Ishikawa (cell line): ENCODE data around the gene CDRT15.

Source experiments
- CEBPB ChIP-seq: IDR thresholded peaks from 2 replicates; pipeline ENCODE4 v1.6.1; 2012
- CREB1 ChIP-seq: IDR thresholded peaks from 2 replicates; pipeline ENCODE4 v1.6.1; 2012; ENCODE audit warnings: low read depth
- EGR1 ChIP-seq: IDR thresholded peaks from 2 replicates; pipeline ENCODE4 v1.6.1; 2012
- EP300 ChIP-seq: IDR thresholded peaks from 2 replicates; pipeline ENCODE4 v1.6.1; 2012; ENCODE audit warnings: borderline replicate concordance
- FOXM1 ChIP-seq: IDR thresholded peaks from 2 replicates; pipeline ENCODE4 v1.6.1; 2012; ENCODE audit warnings: low read depth, borderline replicate concordance
- MAX ChIP-seq: IDR thresholded peaks from 2 replicates; pipeline ENCODE4 v1.6.1; 2012
- NFIC ChIP-seq: IDR thresholded peaks from 2 replicates; pipeline ENCODE4 v1.6.1; 2012
- RAD21 ChIP-seq: IDR thresholded peaks from 2 replicates; pipeline ENCODE4 v1.6.1; 2012; ENCODE audit warnings: low read depth
- REST ChIP-seq: IDR thresholded peaks from 2 replicates; pipeline ENCODE4 v1.6.1; 2012; ENCODE audit warnings: low read depth, mild to moderate bottlenecking
- TAF1 ChIP-seq: IDR thresholded peaks from 2 replicates; pipeline ENCODE4 v1.6.1; 2012; ENCODE audit warnings: low read depth, mild to moderate bottlenecking
- TCF12 ChIP-seq: IDR thresholded peaks from 2 replicates; pipeline ENCODE4 v1.6.1; 2012; ENCODE audit warnings: low read depth
- TEAD4 ChIP-seq: IDR thresholded peaks from 2 replicates; pipeline ENCODE4 v1.6.1; 2012
- USF1 ChIP-seq: IDR thresholded peaks from 2 replicates; pipeline ENCODE4 v1.6.1; 2012
- YY1 ChIP-seq: IDR thresholded peaks from 2 replicates; pipeline ENCODE4 v1.6.1; 2012; ENCODE audit warnings: low read depth
- ZBTB7A ChIP-seq: IDR thresholded peaks from 2 replicates; pipeline ENCODE4 v1.6.1; 2012; ENCODE audit warnings: low read depth

Gene CDRT15

GRCh38 chr17:14205380-14205779 is 31.3 kb downstream of the CDRT15 start:
- no peak for TF ChIP-seq EGR1
- no peak for TF ChIP-seq ZBTB7A
- no peak for TF ChIP-seq CEBPB
- no peak for TF ChIP-seq CREB1
- no peak for TF ChIP-seq REST
- no peak for TF ChIP-seq EP300
- no peak for TF ChIP-seq TCF12
- TF ChIP-seq TAF1 = no peak
- TF ChIP-seq RAD21 = no peak
- no peak for TF ChIP-seq MAX
- no peak for TF ChIP-seq TEAD4
- TF ChIP-seq USF1 = no peak
- TF ChIP-seq YY1 = no peak
- TF ChIP-seq NFIC = no peak

- TF ChIP-seq TCF12 (no peak), MAX (no peak), FOXM1 (no peak), EGR1 (no peak), REST (no peak), CREB1 (no peak), ZBTB7A (no peak), RAD21 (no peak), TAF1 (no peak), YY1 (no peak), EP300 (no peak), CEBPB (no peak), NFIC (no peak)
Measured at GRCh38 chr17:14204546-14204945, 32.1 kb downstream of the CDRT15 start.

GRCh38 chr17:14204084-14204483 is 32.6 kb downstream of the CDRT15 start:
- TF ChIP-seq MAX (no peak), FOXM1 (no peak), TAF1 (no peak), TCF12 (no peak), EP300 (no peak), EGR1 (no peak), REST (no peak), CREB1 (no peak), ZBTB7A (no peak), RAD21 (no peak), NFIC (no peak), TEAD4 (no peak), USF1 (no peak), CEBPB (no peak), YY1 (no peak)

DNA sequence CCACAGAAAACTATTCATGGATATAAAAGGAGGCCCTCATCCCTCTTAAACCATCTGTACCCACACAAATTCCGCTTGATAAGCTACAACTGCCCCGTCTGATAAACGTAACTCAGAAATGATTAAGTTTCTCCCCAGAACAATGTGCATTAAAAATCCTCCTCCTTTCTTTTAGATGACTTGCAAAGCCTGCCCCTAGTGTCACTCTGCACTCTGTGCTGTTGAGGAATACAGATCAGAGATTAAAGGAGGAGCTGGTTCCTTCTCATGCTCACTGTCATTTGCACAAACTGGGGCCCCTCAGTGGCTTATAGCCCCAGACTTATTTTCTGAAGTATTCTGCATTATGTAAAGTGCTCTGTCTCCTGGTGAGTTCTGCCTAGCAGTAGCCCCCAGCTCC is 33.3 kb downstream of the CDRT15 start:
- TF ChIP-seq TAF1 (no peak), MAX (no peak)
